ENCODE data around the gene ESRP2.

Gene ESRP2

DNA sequence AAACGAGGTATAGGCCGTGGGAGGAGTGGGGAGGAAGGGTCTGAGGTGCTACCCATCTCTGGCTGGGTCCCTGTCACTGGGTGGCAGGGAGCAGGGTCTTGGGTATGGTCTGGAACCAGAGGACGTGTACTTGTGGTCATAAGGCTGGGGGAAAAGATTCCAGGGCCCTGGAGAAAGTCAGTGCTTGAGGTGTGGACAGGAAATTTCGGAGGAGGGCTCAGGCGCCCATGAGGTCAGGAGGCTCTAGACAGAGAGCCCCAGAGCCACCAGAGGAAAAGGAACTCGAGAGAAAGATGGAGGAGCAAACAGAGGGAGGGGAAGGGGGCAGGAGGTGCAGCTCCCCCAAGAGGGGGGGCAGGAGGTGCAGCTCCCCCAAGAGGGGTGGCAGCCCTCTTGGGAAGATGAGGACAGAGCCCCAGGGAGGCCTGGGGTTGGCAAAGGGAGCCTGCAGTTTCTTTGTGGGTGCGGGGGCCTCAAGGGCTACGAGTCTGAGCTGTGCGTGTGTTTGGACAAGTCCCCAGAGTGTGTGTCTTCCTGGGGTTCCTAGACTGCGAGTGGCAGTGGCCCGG lies 27.7 kb upstream of the ESRP2 start:
- DNase-seq (ENCODE audit: low read depth) = no peak

DNA sequence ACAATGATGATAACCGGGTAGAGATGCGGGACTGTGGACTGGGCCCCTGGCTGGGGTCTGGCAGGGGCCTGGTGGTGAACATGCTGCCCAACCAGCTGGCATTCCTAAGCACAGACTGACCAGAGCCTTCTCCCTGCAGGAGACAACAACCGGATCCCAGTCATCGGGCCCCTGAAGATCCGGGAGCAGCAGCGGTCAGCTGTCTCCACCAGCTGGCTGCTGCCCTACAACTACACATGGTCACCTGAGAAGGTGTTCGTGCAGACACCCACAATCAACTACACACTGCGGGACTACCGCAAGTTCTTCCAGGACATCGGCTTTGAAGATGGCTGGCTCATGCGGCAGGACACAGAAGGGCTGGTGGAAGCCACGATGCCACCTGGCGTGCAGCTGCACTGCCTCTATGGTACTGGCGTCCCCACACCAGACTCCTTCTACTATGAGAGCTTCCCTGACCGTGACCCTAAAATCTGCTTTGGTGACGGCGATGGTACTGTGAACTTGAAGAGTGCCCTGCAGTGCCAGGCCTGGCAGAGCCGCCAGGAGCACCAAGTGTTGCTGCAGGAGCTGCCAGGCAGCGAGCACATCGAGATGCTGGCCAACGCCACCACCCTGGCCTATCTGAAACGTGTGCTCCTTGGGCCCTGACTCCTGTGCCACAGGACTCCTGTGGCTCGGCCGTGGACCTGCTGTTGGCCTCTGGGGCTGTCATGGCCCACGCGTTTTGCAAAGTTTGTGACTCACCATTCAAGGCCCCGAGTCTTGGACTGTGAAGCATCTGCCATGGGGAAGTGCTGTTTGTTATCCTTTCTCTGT lies 23.3 kb upstream of the ESRP2 start:
- no peak for DNase-seq (ENCODE audit: low read depth)

DNA sequence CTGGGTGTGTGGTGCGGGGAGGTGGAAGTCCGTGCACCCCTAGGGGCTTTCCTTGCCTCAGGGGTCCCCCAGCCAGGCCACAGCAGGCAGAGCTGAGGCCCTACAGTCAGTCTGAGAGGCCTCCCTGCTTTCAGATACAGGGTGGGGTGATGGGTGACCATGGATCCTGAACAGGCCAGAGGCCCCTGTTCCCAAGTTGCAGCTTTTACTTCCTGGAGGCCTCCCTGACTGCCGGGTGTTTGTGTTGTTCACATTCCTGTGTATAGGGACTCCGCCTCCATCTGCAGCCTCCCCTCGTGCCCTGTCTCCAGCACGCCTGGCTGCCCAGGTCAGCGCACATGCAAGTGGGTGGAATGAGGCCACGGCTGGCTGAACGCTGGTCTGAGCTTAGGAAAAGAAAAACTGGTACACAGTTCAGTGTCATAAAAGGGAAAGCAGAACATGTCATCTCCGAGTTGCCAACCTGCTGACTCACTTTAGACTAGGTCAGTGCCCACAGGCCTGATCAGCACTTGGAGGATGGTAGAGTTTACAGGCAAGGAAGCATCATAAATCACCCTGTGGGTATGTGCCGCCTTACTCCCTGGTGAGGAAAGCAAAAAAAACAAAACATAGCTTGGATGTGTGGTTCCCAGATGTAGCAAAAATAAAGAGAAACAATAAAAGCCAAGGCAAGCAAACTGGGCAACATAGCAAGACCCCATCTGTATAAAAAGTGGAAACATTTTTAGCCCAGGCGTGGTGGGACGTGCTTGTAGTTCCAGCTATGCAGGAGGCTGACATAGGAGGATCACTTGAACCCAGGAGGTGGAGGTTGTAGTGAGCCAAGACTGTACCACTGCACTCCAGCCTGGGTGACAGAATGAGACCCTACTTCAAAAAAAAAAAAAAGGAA lies 22.2 kb upstream of the ESRP2 start:
- no peak for DNase-seq (ENCODE audit: low read depth)

DNA sequence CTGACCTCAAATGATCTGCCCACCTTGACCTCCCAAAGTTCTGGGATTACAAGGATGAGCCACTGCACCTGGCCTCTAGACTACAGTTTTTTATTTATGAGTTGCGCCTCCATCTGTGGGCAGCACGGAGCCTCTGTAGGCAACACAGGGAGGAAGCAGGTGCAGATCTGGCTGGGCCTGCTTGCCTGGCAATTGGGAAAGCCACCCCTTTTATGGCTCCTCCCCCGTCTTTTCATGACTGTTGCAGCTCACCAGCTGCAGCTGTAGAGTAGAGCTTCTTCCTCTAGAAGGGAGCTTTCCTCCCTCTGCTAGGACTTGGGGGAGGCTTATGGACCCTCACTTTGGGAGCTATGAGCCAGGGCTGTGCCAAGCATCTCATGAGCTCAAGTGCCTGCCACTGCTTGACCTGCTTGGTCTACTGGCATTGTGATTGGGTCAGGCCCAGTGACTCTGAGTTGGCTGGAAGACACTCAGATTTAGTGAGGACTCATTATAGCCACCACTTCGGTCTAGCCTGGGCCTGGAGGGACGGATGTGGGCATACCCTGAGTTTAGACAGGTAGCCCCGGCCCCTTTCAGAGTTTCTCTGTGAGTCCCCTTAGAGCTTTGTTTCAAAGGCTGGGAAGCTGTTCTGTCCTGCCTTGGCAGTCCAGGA lies 21.5 kb upstream of the ESRP2 start:
- no peak for DNase-seq (ENCODE audit: low read depth)

DNA sequence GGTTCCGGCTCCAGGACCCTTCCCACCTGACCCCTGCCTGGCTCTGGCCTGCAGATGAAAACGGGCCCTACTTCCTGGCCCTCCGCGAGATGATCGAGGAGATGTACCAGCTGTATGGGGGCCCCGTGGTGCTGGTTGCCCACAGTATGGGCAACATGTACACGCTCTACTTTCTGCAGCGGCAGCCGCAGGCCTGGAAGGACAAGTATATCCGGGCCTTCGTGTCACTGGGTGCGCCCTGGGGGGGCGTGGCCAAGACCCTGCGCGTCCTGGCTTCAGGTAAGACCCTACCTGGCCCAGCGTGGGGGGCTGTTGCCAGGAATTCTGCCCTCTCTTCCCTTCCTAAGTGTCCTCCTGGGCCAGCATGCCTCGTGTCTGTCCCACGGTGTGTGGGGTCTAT lies 19.8 kb upstream of the ESRP2 start:
- no peak for DNase-seq (ENCODE audit: low read depth)

DNA sequence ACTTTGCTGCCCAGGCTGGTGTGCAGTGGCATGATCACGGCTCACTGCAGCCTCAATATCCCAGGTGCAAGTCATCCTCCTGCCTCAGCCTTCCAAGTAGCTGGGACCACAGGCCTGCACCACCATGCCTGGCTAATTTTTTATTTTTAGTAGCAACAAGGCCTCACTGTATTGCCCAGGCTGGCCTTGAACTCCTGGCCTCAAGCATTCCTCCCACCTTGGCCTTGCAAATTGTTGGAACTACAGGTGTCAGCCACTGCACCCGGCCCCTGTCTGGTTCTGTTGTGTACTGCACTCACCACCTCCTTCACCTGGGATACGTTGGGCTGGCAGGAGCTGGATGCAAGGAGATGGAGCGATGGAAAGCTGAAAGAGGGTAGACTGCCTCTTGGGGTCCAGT lies 17.8 kb upstream of the ESRP2 start:
- DNase-seq (ENCODE audit: low read depth) = no peak

DNA sequence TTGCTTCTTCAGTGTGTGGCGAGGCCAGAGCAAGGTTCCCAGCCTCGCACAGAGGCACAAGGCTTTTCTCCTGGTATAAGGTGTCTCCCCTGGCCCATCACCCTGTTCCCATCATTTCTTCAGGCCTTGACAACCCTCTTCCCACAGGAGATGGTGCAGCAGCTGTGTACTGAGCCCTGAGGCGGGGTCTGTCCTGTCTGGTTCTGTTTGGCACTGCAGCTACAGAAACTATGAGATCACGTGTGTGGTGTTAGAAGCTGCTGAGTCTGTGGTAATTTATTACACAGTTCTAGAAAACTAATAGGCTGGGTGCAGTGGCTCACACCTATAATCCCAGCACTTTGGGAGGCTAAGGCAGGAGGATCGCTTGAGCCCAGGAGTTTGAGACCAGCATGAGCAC lies 16.5 kb upstream of the ESRP2 start:
- no peak for DNase-seq (ENCODE audit: low read depth)

DNA sequence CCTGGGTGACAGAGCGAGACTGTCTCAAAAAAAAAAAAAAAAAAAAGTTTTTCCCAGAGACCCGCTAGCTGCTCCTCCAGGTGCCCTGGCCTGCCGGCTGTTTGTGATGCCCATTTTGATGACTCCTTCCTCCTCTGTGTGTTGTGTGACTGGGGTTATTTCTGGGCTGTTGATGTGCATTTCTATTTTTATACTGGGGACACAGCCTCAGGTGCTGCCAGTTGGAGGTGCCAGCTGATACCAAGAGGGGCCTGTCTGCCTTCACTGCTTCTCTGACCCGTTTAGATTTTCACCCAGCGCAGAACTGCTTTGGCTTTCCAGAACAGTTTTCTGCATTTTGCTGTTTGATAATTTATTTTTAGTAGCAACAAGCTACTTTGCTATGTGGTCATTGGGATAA lies 15.9 kb upstream of the ESRP2 start:
- no peak for DNase-seq (ENCODE audit: low read depth)

DNA sequence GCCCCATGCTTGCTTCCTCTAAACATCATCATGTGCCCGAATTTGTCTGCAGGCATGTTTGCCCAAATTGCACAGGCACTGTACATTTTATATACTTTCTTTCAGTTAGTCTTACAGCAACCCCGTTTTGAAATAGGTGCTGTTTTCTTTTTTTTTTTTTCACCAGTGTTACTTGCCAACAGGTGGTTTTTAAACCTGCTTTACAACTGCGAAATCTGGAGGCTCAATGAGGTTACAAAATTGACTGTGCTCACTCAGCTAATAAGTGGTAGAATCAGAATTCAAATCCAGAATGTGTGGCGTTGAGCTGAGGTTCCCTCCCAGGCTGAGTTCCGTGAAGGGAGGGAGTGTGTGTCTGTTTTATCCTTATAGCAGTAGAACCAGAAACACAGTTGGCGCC lies 15.0 kb upstream of the ESRP2 start:
- no peak for DNase-seq (ENCODE audit: low read depth)

DNA sequence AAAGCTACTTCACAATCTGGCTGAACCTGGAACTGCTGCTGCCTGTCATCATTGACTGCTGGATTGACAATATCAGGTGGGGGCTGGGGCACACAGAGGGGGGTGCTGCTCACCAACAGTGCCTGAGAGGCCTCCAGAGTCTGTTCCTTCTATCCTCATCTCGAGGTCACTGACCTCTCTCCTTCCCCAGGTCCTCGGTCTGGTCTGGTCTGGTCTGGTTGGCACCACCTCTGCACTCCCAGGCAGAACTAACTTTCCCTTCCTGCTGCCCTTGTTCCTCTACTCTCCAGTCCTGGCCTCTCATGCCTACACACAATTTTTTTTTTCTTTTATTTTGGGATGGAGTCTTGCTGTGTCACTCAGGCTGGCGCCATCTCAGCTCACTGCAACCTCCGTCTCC lies 13.4 kb upstream of the ESRP2 start:
- no peak for DNase-seq (ENCODE audit: low read depth)

DNA sequence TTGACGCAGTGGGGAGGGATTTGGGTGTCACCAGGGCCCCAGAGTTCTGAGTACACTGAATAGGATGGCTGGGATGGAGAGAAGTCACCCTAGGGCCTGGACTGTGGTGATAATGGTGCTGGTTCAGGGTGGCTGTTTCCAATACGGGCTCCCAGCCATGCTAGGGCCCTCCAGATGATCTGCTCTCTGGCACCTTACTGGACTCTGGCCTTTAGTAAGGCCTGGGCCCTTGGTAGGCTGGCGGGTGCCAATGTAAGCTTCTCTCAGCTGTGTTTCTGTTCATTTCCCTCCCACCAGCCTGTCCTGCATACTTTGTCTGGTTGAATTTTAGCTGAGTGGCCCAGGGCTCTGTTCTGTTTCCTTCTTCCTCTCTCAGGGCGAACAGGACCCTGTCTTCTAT lies 12.0 kb upstream of the ESRP2 start:
- no peak for DNase-seq (ENCODE audit: low read depth)

DNA sequence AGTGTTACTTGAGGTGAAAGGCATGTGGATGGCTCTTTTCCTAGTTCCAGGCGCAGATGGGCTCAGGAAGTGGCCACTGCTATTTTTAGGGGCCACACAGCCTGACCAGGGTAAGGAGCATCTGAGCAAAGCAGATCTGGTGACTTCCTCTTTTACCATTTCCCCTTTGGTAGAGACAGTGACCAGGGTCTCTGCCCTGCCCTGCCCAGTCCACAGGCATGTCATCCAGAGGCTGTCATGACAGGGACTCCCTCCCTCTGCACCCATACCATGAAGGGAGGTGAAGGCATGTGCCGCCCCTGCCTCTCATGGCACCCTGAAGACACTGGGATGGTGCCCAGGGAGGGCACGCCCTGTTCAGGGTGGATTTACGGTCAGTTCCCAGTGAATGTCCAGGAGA lies 11.5 kb upstream of the ESRP2 start:
- DNase-seq (ENCODE audit: low read depth) = no peak

DNA sequence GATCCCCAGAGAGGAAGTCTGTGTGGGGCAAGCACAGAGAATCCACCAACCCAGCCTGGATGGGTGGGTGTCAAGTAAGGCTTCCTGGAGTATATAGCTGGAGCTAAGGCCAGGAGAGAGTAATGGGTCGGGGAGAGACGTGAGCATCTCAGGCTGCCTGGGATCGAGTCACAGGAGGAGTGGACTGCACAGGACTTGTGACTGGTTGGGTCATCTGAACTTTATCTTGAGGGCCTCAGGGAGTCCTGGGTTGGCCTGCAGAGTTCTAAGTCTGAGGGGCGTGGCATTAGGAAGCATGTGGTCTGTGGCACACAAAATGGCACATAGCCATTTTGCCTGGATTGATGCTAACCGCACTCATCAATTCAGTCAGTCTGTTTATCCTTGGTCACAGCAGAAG lies 10.7 kb upstream of the ESRP2 start:
- DNase-seq (ENCODE audit: low read depth) = no peak

DNA sequence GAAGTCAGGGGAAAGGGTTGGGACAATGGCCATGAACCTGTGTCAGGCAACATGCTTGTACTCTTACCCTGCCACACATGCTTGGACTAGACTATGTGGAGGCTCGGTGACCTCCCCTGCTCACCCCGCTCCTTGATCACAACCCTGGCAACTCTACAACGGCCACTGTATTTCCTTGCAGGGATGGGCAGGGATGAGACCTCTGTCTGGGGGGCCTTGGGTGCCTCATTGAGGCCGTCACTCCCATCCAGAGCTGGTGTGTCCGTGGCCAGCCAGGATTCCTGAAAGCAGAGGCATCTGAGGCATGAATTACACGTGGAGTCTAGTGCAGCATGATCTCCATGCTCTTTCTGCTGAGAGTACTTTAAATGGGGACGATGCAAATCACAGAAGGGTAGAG lies 10.2 kb upstream of the ESRP2 start:
- DNase-seq (ENCODE audit: low read depth) = no peak

DNA sequence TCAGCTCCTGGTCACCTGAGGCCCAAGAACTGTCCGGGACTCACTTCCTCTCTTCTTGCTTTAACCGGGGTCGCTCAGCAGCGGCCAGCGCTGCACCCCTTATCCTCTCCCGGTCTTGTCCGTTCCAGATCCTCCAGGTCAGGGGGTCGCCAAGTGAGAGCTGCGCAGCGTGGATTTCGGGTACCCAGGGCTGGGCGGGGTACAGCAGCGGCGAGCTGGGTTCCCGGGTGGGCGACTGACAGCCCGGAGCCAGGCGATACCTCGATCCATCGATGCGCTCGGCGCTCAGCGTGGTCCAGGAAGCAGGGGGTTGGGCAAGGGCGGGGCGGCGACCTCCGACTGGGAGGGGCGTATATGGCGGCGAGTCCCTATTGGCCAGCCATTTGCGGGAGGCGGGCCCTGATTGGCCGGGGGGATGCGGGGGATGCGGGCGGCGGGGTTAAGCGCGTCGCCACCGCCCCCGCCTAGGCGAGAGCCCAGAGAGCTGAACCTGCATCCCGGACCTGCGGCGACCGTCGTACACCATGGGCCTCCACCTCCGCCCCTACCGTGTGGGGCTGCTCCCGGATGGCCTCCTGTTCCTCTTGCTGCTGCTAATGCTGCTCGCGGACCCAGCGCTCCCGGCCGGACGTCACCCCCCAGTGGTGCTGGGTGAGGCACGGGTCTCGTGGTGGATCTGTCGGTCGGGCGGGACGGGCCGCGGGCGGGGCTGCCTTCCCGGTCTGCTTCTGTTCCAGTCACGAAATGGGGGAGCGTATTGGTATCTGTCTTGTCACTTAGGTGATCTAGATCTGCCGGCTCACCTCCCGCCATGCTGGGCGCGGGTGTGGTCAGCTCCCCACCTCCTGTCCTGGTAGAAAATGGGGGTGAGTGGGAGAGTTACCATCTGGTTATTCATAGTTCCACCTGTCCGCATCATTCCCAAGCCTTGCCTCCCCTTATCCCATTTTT lies 9.3 kb upstream of the ESRP2 start, which contains the start of gene PLA2G15:
TSS of gene PLA2G15 (plus strand) at position 471 of the 951 bp plus-strand sequence. CDS start at position 525, 54 bp downstream.
- DNase-seq (ENCODE audit: low read depth) = peak; percentile 95

DNA sequence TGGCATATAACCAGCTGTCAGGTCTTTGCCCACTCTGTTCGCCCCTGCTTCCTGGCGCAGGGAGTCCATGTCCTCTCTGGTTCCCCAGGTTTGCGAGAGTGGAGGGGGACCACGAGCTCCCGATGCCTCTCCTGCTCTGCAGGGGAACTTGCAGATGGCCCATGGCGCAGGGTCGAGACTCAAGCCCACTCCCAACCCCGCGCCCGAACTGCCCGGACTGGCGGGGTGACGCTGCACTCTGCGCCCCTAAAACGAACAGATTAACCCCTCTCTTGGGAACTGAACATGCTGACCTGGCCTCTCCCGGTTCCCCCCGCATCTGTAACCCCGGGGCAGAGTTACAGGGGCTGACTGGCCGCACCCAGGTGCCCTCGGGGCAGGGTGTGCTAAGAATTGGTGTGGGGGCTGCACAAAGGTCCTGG lies 8.6 kb upstream of the ESRP2 start:
- no peak for DNase-seq (ENCODE audit: low read depth)

DNA sequence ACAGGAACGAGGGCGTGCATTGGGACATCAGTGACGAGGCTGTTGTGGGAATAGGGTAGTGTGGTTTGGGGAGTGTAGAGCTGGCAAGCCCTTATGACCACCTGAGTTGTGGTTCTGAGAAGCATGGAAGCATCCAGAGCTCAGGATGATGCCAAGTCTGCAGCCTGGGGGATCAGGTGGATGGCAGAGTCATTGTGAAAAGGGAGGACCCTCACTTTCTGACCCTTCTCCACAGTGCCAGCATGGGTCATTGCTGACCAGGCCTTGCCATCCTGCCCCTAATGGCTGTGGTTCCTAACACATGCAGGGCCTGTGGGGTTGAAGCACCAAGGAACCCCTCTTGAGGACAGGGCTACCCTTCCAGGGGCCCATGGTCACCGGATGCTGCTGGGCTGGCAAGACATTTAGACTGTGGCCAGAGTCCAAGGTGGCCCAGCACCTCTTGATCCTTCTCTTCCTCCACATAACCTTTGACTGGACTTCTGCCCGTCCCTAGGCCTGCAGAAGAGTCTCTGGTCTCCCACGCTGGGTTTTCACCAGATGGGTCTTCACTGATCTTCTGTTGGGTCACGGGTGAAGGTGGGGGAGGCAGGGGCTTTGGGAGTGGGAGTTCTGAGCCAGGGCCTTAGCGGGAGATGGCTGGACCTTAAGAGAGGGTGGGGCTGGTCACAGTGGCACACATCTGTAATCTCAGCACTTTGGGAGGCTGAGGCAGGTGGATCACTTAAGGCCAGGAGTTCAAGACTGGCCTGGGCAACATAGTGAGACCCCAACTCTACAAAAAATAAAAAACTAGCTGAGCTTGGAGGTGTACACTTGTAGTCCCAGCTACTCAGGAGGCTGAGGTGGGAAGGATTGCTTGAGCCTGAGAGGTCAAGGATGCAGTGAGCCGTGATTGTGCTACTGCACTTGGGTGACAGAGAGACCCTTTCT lies 7.3 kb upstream of the ESRP2 start:
- DNase-seq (ENCODE audit: low read depth) = no peak

DNA sequence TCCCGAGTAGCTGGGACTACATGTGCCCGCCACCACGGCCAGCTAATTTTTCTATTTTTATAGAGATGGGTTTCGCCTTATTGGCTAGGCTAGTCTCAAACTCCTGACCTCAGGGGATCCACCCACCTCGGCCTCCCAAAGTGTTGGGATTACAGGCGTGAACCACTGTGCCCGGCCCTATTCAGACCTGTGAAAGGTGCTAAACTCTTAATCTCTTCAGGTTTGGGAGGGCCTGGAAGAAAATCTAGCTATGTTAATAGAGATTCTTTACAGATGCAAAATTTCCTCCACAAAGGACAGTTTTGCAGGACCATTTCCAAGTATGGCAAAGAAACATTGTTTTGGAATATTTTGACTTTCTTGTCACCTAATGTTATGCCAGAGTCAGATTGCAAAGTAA lies 6.2 kb upstream of the ESRP2 start:
- DNase-seq (ENCODE audit: low read depth) = no peak

DNA sequence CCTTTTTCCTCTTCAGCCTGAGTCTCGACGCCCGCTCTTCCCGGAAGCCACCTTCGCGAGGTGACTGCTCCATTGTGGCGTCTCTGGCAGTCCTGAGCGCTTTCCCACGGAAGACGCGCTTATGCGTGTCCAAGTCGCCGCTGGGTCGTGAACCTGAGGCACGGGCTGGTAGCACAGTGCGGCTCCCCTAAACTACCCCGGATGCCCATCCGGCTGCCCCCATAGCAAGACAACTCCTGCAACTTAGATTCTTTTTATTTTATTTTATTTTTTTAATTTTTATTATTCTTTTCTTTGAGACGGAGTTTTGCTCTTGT lies 2.1 kb upstream of the ESRP2 start:
- DNase-seq (ENCODE audit: low read depth) = no peak
